NCI-H774 (cell line): Measurements from ENCODE around the gene NFKB1.
"Not testable (repeated sequence)": the region's sequence is repeated elsewhere in the genome, so short reads cannot be mapped to it uniquely, and the experiment has no call there.

Experiments used
- DNase-seq: peaks from one replicate; lab custom pipeline; 2025; lab: John Stamatoyannopoulos, UW

NFKB1 gene

DNA sequence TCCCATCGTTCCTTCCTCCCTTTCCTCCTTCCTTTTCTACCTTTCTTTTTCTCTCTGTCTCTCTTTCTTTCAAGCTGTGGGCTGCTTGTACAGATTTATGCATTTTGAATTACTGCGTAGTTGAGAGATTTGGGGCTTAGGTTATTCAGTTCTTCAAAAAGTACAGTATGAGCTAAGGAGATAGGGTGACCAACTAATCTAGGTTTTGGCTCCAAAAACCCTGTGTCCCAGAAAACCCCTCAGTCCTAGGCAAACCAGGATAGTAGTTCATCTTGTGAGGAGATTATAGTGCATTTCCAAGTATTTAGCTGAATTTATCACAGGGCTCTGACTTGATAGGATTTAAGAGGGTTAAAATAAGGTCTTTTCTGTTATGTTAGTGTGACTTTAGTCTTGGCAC is 64.5 kb downstream of the NFKB1 start:
- no peak for DNase-seq

DNA sequence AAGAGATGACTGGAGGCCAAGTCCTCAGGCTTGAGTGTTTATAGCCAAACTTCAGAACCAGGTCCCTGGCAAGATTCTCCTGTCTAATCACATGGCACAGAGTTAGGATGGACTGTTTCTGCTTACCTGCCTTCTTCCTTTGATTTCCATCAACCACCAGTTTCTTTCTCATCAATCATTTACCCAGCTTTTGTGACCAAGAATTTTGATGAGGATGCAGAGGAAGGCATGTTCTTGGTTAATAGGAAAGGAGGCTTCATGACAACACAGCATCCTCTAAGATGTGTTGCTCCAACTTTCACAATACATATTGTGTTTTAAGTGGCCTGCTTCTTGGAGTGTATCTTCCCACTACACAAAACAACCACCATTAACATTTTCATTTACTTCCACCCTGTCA is 65.3 kb downstream of the NFKB1 start:
- no peak for DNase-seq

DNA sequence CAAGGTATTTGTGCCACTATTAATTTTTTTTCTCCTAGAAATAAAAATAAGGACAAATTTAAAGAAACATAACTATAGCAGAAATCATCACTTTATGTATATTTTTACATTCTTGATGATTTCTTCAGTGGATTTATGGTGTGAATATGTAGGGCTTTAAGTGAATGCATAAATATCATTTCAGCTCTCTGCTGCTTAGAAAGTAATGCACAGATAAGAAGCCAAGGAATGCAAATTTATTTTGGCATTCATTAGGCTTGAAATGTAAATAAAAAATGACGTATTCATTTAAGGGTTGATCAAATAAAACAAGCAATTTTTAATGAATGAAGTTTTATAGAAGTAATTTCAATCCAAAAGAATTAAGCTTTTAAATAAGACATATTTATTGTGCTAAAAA is 66.3 kb downstream of the NFKB1 start:
- DNase-seq: no peak

DNA sequence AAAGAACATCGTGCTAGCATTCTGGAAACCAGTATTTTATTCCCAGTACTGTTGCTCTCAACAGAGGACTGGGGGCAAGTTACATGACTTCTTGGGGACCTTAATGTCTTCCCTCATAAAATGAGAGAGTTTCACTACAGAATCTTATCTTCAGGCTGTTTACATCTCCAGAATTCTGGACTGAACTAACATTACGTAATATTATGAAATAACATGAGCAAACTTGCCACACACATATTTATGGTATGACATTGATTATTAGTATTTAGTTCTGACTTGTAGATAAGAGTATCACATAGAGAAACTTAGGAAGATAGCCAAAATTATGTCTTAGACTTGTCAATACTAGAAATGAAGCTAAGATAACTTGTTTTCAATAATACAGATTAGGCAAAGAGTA is 68.0 kb downstream of the NFKB1 start:
- DNase-seq: no peak

DNA sequence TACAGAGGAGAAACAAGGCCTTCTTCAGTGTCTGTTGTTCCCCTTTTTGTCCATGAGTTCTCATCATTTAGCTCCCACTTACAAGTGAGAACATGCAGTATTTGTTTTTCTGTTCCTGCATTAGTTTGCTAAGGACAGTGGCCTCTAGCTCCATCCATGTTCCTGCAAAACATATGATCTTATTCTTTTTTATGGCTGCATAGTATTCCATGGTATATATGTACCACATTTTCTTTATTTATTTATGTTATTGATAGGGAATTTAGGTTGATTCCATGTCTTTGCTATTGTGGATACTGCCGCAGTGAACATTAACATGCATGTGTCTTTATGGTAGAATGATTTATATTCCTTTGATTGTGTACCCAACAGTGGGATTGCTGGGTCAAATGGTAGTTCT is 69.1 kb downstream of the NFKB1 start:
- DNase-seq: not testable (repeated sequence)

DNA sequence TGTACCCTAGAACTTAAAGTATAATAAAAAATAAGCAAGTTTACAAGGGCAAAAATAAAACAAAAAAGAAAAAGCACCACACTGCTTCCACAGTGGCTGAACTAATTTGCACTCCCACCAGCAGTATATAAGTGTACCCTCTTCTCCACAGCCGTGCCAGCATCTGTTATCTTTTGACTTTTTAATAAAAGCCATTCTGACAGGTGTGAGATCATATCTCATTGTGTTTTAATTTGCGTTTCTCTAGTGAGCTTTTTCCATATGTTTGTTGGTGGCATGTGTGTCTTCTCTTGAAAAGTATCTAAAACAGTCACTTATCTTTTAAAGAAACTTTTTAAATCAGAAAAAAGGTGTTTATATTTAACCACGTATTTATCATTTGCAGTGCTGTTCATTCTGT is 71.3 kb downstream of the NFKB1 start:
- no peak for DNase-seq

DNA sequence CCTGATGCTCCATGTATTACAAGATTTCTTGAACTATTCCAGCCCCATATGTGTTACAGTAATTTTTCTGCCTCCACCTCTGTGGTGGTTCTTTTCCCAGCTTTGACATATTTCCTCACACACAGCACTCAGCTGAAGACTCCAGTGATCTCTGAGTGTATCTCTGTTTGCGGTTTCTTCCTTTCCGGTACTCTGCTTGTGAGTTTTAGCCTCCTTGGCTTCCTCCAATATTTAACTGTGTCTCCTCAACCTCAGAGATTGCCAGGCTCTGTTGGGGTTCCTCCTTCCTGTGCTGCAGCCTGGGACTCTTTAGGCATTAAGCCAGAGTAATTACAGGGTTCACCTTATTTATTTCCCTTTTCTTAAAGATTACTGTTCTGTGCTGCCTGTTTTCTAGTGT is 73.2 kb downstream of the NFKB1 start:
- DNase-seq: no peak

DNA sequence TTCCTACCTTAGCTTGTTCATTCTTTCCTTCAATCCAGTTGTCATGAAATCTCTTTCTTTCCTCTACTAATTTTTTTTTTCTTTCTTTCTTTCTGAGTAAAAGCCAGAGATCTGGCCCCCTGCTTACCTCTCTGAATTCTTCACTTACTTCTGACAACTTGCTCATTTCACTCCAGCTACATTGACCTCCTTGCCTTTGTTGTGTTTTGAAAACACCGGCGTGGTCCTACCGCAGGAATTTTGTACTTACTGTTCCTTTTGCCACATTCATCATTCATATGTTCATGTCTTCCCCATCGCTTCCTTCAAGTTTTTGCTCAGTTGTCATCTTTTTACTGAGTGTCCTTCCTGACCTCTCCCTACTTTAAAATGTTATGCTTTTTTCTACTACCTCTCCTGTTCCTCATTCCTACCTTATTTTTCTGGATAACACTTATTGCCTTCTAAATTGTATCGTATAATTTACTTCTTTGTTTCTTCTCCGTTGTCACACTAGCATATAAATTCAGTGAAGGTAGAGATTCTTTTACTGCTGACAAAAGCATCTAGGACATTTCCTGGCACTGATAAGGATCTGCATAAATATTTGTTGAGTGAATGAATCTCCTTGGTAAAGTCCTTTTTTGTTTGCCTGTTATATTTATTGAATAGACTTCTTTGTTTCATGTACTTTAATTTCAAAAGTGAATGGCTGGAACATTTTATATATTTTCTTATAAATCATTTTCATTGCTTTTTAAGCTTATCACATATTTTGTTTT is 74.4 kb downstream of the NFKB1 start:
- no peak for DNase-seq

DNA sequence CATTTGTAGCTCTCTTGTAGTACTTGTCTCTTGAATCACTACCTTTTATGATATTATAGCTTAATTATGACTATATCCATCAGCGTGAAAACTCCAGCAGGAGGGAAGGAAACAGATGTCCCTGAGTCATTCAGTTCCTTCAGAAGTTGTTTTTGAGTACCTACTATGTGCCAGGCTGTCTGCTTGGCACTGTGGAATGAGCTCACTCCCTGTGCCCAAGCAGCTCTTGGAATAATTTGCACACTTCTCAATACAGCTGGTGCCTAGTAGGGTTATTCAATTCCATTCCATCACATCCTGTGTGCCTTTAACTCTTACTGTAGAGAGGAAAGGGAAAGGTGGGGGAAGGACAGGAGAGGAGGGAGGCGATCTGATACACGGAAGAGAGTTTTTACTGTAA is 77.1 kb downstream of the NFKB1 start:
- no peak for DNase-seq

DNA sequence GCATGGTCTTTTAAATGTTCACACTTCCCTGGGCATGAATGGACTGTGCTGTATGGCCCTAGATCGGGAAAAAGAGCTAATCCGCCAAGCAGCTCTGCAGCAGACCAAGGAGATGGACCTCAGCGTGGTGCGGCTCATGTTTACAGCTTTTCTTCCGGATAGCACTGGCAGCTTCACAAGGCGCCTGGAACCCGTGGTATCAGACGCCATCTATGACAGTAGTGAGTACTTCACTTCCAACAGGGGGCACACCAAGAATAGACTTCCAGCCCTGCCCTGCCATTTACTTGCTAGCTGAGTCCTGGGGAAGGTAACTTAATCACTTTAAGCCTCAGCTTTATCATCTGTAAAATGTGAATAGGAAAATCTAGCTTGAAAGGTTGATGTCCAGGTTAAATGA is 77.7 kb downstream of the NFKB1 start:
- no peak for DNase-seq

DNA sequence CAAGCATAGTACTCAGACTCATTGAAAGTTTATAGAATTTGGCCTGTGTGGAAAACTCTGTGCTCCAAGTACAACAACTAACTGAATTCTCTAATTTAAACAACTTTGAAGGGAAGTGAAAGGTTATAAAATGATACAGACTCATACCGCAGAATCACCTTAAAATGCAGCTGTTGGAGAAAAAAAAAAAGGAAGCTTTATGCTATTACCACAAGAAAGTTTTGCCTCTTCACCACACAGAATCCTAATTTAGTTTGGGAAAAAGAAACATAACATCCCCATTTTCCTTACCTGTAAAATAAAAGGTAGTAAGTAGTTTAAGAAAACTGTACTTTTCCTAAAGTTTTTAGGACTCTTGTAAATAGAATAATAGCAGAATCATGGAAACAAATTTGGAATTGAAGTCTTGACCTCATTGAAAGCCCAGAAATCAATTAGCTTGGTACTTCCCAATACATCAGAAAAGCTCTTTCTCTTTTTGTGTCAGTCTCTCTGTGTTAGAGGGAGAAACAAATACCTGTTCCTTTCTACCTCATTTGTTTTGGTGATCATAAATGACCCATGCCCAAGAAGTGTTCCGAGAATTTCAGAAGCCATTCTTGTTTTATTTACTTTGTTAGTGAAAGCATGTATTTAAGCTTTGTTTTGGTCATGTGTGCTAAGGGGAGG is 78.8 kb downstream of the NFKB1 start:
- DNase-seq: no peak

DNA sequence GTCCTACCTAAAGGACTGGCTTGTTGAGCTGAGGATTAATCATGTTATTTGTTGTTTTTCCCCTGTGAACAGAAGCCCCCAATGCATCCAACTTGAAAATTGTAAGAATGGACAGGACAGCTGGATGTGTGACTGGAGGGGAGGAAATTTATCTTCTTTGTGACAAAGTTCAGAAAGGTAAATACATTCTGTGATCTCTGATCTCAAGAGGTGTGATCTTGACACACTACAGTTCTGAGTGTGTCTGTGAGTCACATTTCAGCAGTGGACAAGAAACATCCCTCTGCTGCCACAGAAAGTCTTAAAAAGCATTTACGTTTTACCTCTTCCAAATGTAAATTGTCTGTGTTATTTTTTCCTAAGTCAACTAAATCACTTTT is 79.3 kb downstream of the NFKB1 start:
- DNase-seq: no peak

DNA sequence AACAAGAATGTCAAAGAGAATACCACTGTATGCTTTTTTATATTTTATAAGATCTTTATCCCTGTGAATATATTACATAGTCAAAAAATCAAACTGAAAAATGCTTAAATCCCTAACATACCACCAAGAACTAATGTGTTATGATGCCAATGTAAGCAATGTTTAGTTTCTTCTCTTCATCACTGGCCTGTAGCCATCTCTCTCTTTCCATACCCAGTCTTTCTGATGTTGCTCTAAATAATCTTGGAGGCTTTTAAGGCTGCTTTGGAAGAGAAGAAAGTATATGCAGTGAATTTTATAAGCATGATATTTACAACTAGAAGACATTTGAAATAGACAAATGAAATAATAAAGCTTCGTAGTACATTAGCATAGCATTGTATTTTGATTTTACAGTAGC is 82.9 kb downstream of the NFKB1 start:
- no peak for DNase-seq

DNA sequence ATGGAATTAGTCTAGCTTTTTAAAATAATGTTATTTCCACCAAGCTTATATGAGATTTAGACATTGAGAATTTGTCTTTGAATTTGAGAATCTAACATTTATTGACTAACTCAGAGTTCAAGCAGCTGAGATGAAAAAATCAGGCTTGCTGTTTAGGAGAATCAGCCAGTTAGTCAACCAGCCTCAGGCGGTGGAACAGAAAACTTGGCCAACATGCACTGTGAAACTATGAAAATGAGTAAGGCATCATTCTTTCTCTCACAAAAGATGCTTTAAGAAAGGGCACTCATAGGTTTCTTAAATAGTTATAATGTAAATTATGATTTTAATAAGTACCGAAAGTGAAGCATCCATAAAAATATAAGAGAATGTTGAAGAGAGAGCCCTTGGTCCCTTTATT is 84.2 kb downstream of the NFKB1 start:
- DNase-seq: no peak

DNA sequence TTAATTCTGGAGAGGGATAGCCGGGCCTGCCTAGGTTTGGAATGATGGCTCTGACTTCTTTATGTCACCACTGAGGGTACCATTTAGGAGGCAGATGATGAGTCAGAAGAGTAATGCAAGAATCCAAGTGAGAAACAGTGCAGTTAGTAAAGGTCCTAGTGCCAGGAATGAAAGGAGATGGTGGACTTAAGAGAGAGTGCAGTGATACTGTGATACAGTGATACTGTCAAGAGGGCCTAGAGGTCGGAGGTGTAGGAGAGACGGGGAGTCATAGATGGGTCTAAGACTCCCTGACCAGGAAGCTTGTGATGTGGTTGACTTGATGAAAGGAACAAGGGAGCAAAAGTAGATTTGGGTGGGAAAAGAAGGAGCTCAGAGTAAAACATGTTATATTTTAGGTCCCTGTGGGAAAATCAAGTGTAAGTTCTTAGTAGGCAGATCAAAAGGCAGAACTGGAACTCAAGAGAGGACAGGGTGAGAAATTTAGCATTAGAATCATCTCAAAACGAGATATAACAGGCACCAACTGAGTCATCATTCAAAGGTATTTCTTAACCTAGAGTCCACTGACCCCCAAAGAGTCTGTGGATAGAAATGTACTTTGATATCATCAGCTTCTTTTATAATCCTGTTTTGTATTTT is 85.0 kb downstream of the NFKB1 start:
- DNase-seq: no peak

DNA sequence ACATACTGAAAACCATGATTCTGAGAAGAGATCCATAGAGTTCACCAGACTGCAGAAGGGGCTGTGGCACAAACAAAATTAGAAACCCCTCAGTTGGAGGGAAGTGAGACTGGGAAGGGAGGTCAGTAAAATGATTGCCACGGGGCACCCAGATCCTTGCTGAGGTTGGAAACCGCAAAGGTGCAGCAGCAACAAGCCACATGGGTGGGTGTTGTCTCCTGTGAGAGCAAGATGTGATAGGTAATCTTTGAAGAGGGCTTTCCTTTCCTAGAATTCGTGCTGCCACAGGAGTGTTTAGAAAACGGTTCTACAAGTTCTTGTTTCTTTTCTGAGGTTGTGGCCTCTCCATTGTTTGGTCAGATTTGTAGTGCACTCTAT is 85.5 kb downstream of the NFKB1 start:
- no peak for DNase-seq

DNA sequence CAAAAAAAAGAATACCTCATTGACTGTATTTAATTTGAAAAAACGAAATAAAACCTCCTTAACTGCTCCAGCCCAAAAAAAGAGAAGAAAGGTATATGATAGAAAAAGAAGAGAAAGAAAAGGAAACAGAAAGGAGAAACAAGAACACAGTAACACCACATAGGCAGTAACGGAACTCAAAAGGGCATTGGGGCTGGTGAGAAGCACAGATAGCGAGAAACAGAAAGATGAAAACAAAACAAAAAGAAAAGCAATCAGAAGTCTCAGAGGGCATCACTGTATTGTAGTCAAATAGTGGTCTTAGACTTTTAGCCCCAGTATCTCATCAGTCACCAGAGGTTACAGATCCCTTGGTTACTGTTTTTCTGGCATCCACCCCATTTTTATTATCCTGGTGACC is 88.6 kb downstream of the NFKB1 start:
- no peak for DNase-seq

DNA sequence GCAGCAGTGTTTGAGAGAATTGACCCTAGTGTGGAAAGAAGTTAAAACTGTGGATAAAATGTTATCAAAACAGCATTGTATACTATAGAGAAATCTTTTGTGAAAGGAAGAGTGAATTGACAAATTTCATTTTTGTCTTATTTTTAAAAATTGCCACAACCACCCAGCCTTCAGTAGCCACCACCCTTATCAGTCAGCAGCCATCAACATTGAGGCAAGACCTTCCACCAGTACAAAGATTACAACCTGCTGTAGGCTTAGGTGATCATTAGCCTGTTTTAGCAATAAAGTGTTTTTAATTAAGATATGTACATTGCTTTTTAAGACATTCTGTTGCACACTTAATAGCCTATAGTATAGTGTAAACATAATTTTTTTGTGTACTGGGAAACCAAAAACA is 91.1 kb downstream of the NFKB1 start:
- no peak for DNase-seq

DNA sequence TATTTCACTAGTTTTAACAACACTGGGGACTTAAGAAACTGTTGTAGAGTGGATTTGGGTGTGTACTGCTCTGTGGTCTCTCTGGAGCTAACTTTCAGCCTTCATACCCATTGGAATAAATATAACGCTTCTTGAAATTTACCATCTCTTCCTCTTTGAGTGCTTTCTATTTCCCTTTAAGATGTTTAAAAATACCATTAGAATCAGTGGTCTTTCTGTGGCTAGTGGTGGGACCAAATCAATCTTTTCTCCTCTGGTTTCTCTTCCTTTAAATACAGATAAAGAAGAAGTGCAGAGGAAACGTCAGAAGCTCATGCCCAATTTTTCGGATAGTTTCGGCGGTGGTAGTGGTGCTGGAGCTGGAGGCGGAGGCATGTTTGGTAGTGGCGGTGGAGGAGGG is 92.0 kb downstream of the NFKB1 start:
- no peak for DNase-seq

DNA sequence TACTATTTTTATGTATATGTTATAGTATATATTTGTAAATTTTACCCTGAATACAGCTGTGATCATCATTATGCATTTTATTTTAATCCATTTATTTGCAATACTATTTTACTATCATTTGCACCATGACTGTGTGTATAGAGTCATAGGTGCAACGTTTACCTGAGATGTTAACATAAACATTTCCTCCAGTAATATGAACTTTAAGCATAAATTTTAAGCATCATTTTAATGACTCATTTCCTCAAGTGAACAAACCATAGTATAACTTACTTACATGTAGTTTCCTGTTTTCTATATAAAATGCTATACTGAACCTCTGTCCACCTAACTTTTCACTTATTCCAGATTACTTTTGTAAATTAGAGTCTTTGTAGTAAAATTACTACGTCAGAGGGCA is 92.8 kb downstream of the NFKB1 start:
- DNase-seq: no peak

DNA sequence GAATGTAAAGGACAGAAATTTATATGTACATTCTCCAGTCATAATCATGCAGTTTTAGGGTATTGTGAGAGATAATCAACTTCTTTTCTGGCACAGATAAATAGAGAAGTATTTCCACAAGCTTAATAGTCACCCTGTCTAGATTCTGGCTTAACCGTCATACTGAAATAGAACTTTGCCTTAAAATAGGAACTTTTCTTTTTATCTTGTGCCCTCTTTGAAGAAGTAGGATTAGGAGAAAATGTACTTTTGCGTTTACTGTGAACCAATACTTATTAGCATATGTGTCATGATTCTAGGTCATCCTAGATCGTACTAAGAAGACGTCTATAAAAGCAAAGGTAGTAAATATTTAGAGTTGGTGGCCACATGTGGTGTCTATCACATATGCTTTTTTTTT is 95.4 kb downstream of the NFKB1 start:
- no peak for DNase-seq

DNA sequence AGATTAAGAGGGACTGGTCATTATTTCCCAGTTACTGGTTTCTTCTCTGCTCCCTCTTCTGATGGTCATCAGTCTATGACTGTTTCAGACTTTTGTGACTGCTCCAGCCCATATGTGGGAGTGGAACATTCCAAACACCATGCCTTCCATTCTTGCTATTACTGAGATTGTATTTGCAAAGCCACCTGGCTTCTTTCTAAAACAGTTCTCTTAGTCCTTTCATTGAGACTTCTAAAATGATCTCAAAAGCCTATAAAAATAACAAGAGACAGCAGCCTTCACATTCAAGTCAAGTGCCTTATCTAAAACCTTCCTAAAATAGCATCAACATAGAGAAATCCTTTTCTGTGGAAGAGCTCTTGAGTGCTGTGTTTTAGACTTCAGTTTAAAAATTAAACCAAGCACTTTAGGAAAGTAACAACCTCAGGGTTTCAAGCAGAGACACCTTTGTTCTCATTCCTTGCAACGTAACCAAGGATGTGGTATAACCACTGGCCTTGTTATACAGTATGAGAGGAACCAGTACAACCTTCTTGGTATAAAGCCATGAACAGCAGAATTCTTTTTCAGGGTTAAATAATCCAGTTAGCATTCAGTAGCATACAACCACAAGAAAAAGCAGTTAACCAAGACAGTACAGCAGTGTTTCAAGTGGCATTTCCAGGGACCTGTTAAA is 97.1 kb downstream of the NFKB1 start:
- no peak for DNase-seq

DNA sequence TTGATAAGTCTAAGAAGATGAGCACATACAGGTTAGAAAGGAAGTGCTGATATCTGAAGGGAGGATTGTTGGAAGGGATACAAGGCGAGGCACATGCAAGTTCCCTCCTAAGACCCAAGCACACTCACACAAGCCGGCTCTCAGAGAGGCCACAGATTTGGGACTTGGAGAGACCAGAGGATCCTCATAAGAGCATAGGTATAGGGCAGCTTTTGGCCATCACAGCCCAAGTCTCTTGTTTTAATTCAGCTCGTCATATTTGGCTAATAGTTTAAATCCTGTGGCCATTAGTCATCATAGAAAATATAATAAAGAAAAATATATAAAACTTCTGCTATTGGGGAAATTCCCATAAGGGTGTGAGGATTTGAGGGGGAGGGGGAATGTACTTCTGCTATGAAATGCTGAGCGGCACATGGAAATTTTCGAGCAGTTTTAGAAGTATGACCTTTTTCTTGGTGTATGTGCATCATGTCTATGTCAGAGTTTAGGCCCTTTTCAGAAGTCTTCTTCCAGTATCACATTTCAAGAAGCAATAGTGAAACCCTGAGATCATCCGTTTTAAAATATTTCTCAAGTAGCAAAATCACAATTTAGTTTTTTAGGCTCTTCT is 97.7 kb downstream of the NFKB1 start:
- DNase-seq: no peak
